Natural killer cell treated with Interleukin-12 subunit alpha and Interleukin-12 subunit beta and Interleukin-15 and Interleukin-18, amount 100 ng/mL, for 72 hours (primary cell): ENCODE measurements around the gene FMN1. TPM values are rescaled to one million over a fixed set of nuclear protein-coding genes. Genes with fewer than 3 reads are reported as not detected.
A peak's percentile ranks its signal among the peaks of the same experiment; 100 is the strongest.

ENCODE experiments used
- ATAC-seq, 2 donors: fragments of 150-1000 bp; cut with Tn5 transposase in 1 of 2; sonication (Bioruptor Pico), chemical (Tn5 transposase) in 1 of 2; 2 replicates each; pipeline ENCODE4 v1.10.0; 2021
- DNase-seq: peaks from one replicate; pipeline ENCODE4 v3.0.0; 2022; ENCODE audit warnings: low spot score
- H3K27ac Mint-ChIP-seq, 2 donors: 1 replicate in 1 of 2; 2 replicates in 1 of 2; pipeline ENCODE4 v1.8.0; 2022; ENCODE audit warnings: mixed read lengths in 2 of 2, mild to moderate bottlenecking in 1 of 2, moderate library complexity in 1 of 2
- H3K27me3 Mint-ChIP-seq, 2 donors: 1 replicate in 1 of 2; 2 replicates in 1 of 2; pipeline ENCODE4 v1.8.0; 2022; ENCODE audit warnings: mixed read lengths in 2 of 2
- H3K36me3 Mint-ChIP-seq: one replicate; pipeline ENCODE4 v1.8.0; 2022; ENCODE audit warnings: mixed read lengths
- H3K4me1 Mint-ChIP-seq, 2 donors: 1 replicate in 1 of 2; 2 replicates in 1 of 2; pipeline ENCODE4 v1.8.0; 2022; ENCODE audit warnings: low read depth in 2 of 2, mixed read lengths in 2 of 2, mild to moderate bottlenecking in 1 of 2
- H3K4me3 Mint-ChIP-seq: one replicate; pipeline ENCODE4 v1.8.0; 2022; ENCODE audit warnings: mixed read lengths
- H3K9me3 Mint-ChIP-seq: 2 replicates; pipeline ENCODE4 v1.8.0; 2022; ENCODE audit warnings: mixed read lengths
- total RNA-seq, 2 donors: library from RNA; stranded (reverse); gene quantifications; one replicate each; pipeline ENCODE4 v1.2.3, GENCODE V29; 2022

Gene FMN1
- total RNA-seq, 2 donors from 2014 or later = 0.55 to 2.6 TPM

DNA sequence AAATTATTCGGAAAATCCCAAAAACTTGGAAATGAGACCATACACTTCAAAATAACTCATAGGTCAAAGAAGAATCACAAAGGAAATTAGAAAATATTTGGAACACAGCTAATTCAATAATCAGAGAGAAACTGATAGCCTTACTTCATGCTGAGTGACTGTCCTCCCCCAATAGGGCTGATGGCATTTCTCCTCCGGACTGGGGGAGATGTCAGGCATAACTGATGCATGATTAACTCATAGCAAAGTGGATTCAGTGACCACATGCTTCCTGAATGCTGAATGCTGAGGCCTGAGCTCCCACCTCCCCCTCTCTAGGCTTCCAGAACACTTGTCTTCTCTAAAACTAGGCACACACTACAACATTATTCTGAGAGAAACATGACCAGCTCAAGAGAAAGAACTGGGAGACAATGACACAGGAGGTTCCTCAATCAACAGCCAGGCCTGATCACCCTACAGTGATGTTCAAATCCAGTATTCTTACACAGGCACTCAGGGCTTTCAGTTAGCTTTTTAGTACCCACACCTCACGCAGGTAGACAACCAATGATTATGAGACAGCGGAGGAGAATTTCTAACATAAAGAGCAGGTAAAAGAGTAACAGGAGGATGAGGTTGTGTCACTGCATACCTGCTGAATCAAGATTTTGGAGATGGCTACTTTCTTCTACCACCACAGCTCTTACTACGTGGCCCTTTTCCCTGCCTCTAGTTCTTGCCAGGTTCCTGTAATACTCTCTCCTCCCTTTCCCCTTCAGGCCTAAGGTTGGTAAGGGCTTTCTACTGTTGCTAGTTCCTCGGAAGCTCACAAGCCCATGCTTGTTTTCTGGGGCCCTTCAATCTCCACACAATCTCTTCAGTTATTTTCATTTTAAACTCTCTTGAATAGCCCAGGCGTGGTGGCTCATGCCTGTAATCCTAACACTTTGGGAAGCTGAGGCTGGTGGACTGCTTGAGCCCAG lies 96.1 kb downstream of the FMN1 start:
- Mint-ChIP-seq H3K27me3 (peaks cover 0 to 1% of the 10 kb centered on the region in 2 donors), H3K27ac (no peak overlapping the region)

DNA sequence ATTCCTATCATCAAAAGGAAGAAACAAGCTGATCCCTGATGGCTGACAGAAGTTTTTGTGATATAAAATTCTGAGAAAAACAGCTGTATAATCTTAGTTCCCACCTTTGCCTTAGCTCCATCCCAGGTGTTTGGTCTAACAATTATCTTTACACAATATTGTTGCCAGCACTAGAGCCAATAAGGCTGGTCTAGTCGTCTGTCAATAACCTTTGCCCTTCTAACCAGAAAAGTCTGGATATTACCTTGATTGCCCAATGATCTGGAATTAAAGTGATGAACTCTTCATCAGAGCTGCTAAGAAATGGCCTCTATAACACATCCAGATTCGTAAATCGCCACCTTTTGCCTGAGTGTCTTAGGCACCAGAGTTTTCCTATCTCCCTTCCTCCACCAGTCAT lies 98.4 kb downstream of the FMN1 start:
- Mint-ChIP-seq H3K27ac (no peak overlapping the region), H3K4me1 (peaks cover 0 to 10% of the 10 kb centered on the region in 2 donors), H3K9me3 (no peaks in the 10 kb centered on the region), H3K27me3 (peaks cover 0 to 4% of the 10 kb centered on the region in 2 donors), H3K36me3 (no peaks in the 10 kb centered on the region), H3K4me3 (no peak overlapping the region)
- no peak for ATAC-seq
- DNase-seq = no peak

More for the DNA sequence above, 96.1 kb downstream of the FMN1 start:
- DNase-seq (no peak), ATAC-seq (no peak)
- Mint-ChIP-seq H3K4me3 (no peak overlapping the region), H3K4me1 (no peaks in the 10 kb centered on the region), H3K9me3 (no peaks in the 10 kb centered on the region), H3K36me3 (no peaks in the 10 kb centered on the region)

DNA sequence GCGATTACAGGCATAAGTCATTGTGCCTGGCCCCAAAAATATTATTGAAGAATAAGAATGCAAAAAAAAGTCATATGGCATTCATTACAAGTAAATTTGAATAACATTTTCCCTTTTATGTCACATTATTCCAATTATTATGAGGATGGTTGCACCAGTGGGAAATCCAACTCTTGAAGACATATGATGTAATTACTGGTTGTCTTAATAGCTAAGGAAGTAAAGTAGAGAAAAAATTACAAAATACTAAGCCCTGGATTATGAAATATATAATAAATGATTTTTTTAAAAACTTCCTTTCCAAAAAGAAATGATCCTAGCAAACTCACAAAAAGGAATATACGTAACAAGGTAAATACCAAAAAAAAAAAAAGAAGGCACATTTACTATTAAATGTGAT lies 98.9 kb downstream of the FMN1 start:
- no peaks in the 10 kb centered on the region for H3K36me3 Mint-ChIP-seq
- ATAC-seq = no peak
- no peak overlapping the region for H3K4me3 Mint-ChIP-seq
- no peaks in the 10 kb centered on the region for H3K9me3 Mint-ChIP-seq
- H3K27ac Mint-ChIP-seq = no peak overlapping the region
- peaks cover 0 to 15% of the 10 kb centered on the region in 2 donors for H3K4me1 Mint-ChIP-seq
- peaks cover 0 to 4% of the 10 kb centered on the region in 2 donors for H3K27me3 Mint-ChIP-seq
- no peak for DNase-seq

DNA sequence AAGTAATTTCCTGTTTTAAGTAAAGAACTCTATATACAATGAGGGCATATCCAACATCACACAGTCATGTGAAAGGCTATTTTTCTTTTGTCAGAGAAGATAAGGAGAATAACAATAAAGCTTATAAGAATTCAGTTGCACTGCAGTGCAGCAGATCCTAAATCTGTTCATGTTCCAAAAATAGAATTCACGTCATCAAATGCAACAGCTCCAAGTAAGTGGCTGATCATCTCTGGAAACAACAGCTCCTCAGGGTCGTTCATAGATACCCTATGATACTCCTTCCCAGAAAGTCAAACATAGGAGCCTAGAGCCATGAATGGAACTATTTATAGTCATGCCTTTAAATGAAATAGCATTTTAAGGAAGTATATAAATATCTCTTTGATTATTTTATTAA lies 100.2 kb downstream of the FMN1 start:
- no peaks in the 10 kb centered on the region for H3K36me3 Mint-ChIP-seq
- peaks cover 0 to 21% of the 10 kb centered on the region in 2 donors for H3K4me1 Mint-ChIP-seq
- DNase-seq (no peak), ATAC-seq (no peak)
- H3K27me3 Mint-ChIP-seq = peaks cover 0 to 4% of the 10 kb centered on the region in 2 donors
- no peak overlapping the region for H3K27ac Mint-ChIP-seq
- H3K9me3 Mint-ChIP-seq = no peaks in the 10 kb centered on the region
- H3K4me3 Mint-ChIP-seq = no peak overlapping the region

DNA sequence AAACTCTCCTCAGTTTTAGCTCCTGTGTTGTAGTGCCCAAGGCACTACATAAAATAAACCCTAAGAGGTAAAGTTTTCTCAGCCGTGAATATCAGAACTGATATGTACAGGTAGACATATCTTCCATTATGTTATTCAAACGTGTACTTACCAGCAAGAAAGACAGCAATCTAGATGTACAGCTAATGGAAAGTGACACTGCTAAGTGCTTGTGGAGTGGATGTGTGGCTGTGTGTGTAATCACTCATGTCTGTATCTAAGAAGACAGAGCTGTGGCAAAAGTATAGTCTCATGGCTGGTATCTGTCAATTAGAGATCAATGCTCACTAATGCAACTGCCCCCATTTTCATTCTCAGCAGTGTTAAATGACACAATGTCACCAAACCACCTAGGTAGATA lies 101.3 kb downstream of the FMN1 start:
- peak overlapping the region in 1 of 2 donors; percentile 8 for H3K27ac Mint-ChIP-seq
- H3K9me3 Mint-ChIP-seq = no peaks in the 10 kb centered on the region
- no peak for DNase-seq
- H3K4me3 Mint-ChIP-seq = no peak overlapping the region
- ATAC-seq = no peak
- no peaks in the 10 kb centered on the region for H3K36me3 Mint-ChIP-seq
- H3K27me3 Mint-ChIP-seq = peaks cover 0 to 4% of the 10 kb centered on the region in 2 donors
- H3K4me1 Mint-ChIP-seq = peaks cover 0 to 25% of the 10 kb centered on the region in 2 donors

DNA sequence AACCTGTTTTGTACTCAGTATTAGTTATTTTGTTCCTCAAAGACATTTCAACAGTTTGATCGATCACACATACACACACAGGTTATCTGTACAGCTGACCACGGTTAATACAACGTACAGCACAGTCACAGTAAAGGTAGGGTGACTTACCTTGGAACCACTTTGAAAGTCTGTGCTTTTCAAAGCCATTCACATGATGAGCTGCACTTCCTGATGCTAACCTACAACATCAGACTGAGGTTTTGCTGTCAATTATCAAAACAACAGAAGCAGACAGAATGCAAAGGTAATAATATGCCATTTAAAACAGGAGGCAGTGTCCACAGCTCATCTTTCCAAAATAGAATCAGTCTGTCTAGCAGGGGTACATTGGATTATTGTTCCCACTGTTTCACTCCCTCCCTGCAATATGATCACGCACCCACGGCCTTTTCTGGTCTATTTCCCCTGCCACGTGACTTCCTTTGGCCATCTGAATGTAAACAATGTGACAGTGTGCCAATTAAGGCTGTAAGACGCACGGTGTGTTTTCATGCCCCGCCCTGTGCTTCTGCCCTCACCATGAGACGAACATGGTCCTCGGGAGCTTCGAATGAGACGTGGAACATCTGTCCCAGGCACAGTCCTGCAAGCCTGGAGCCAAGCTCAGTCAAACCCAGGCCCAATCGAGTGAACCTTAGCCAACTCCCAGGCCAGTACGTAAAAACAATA lies 102.4 kb downstream of the FMN1 start:
- Mint-ChIP-seq H3K9me3 (no peaks in the 10 kb centered on the region), H3K27ac (no peak overlapping the region), H3K27me3 (peaks cover 0 to 4% of the 10 kb centered on the region in 2 donors), H3K4me3 (peak overlapping the region; percentile 18), H3K4me1 (peaks cover 0 to 26% of the 10 kb centered on the region in 2 donors), H3K36me3 (no peaks in the 10 kb centered on the region)
- ATAC-seq = no peak
- DNase-seq = no peak

DNA sequence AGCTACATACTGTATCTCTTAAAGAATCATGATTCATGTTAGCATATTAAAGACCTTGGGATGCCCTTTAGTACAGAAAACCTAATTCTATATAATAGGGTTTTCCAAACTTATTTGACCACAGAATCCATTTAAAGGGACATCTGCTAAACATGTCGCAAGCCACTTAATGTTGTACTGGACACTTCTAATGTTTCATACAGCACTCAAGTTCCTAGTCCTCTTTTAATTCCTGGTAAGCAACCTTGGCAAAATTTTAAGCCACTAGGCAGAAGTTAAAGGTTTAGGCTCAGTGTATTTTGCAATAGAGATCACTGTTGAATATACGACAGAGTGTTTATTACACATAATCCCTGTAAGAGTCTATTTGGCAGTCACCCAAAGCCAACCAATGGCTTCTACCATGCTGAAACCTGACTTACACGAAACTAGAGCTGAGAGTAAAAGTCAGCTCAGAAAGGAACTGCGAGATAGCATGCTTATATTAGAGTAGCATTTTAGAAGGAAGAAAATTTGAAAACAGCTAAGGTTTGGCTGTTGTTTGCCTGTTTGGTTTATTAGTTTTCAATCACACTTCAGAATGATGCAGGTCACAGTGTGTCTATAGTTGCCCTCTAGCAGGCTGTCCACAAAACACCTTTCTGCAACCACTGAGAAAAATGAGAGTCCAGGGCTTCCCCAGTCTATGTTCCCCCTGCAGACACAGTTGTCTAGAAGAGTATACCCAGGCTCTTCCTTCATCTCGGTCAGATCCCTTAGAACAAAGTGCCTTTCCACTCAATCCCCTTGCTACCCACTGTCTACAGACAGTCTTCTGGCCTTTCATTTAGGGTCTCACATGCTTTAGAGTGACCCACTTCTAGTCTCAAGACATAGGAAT lies 104.4 kb downstream of the FMN1 start:
- peak overlapping the region; percentile 31 for H3K4me3 Mint-ChIP-seq
- peaks cover 0 to 6% of the 10 kb centered on the region in 2 donors for H3K27me3 Mint-ChIP-seq
- ATAC-seq (no peak), DNase-seq (no peak)
- no peak overlapping the region for H3K27ac Mint-ChIP-seq
- no peaks in the 10 kb centered on the region for H3K36me3 Mint-ChIP-seq
- no peaks in the 10 kb centered on the region for H3K9me3 Mint-ChIP-seq
- H3K4me1 Mint-ChIP-seq = peaks cover 0 to 32% of the 10 kb centered on the region in 2 donors

DNA sequence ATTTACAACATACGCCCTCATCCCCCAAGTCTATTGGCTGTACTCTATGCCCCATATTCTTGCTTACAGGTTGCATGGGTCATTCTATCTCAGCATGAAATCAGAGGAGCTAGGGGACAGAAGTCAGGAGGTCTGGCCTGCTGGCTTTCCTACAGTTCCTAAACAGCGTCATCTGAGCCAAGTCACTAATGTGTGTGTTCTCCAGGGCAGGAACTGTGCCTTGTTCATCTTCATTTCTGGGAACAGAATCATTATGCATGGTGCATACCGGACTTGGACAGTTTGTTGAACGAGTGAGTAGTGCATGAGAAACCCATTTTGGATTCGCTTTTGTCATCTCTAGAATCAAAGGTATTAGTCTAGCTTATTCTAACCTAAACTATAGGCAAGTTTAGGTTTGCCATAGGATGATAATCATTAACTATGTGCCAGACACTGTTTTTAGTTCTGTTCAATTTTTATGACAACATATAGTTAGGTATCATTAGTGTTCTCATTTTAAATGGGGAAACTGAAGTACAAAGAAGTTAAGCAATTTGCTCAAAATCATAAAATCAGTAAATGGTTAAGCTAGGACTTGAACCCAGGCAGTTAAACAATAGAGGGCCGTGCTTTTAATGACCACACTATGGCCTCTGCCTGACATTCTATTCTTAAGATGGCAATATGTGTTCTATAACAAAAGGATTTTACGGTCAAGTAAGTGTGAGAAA lies 105.2 kb downstream of the FMN1 start:
- no peak overlapping the region for H3K27ac Mint-ChIP-seq
- no peaks in the 10 kb centered on the region for H3K9me3 Mint-ChIP-seq
- no peak overlapping the region for H3K4me3 Mint-ChIP-seq
- ATAC-seq = no peak
- H3K27me3 Mint-ChIP-seq = peaks cover 0 to 6% of the 10 kb centered on the region in 2 donors
- H3K36me3 Mint-ChIP-seq = no peaks in the 10 kb centered on the region
- no peak for DNase-seq
- peaks cover 0 to 32% of the 10 kb centered on the region in 2 donors for H3K4me1 Mint-ChIP-seq

DNA sequence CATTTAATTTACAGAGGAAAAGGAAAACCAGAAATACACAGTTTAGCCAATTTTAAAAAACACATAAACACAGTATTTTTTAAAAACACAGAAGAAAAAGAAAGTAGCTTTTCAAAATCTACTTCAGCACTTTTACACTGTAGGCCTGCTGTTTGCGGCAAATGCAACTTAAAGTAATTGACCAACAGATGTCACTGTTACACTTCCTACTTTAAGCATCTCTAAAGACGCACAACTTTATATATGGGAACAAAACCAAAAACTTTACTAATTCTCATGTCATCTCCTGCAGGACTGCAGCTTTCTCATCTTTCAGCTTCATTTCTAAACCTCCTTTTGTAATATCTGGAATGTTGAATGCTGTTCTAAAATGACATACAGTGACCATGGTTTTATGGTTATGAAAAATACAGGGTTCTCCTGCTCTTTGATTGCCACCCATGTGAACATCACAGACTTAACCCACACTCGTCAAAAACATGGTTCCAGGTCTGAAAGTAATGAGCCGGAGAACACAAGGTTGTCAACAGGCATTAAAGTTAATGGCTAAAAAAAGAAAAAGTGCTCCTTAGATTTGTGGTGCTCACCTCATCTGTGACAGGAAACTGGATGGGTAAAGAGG lies 107.9 kb downstream of the FMN1 start:
- no peak overlapping the region for H3K27ac Mint-ChIP-seq
- no peaks in the 10 kb centered on the region for H3K36me3 Mint-ChIP-seq
- H3K4me3 Mint-ChIP-seq = no peak overlapping the region
- H3K9me3 Mint-ChIP-seq = no peaks in the 10 kb centered on the region
- H3K4me1 Mint-ChIP-seq = peaks cover 0 to 23% of the 10 kb centered on the region in 2 donors
- DNase-seq = no peak
- peaks cover 0 to 2% of the 10 kb centered on the region in 2 donors for H3K27me3 Mint-ChIP-seq
- peak in 1 of 2 donors; percentile 52 for ATAC-seq

DNA sequence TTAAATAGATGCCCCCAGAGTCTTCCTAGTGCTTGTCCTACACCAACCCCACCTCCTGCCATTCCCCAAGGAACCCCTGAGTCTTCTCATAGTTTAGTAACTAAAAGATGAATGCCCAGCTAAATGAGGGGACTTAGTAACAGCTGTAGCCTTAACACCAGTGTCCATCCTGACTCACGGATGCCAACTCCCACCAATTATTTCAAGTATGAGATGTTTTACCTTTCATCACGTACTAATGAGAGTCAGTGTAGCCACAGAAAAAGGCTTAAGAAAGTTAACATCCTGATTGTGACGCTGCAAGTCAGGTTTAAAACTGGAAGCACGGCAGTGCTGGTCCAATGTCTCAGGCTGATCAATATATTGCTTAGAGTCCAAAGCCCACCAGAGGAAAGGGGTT lies 109.9 kb downstream of the FMN1 start:
- Mint-ChIP-seq H3K27ac (no peak overlapping the region), H3K36me3 (no peaks in the 10 kb centered on the region), H3K9me3 (no peaks in the 10 kb centered on the region), H3K27me3 (peaks cover 0 to 2% of the 10 kb centered on the region in 2 donors), H3K4me3 (no peak overlapping the region), H3K4me1 (peaks cover 0 to 11% of the 10 kb centered on the region in 2 donors)
- DNase-seq (no peak), ATAC-seq (no peak)

DNA sequence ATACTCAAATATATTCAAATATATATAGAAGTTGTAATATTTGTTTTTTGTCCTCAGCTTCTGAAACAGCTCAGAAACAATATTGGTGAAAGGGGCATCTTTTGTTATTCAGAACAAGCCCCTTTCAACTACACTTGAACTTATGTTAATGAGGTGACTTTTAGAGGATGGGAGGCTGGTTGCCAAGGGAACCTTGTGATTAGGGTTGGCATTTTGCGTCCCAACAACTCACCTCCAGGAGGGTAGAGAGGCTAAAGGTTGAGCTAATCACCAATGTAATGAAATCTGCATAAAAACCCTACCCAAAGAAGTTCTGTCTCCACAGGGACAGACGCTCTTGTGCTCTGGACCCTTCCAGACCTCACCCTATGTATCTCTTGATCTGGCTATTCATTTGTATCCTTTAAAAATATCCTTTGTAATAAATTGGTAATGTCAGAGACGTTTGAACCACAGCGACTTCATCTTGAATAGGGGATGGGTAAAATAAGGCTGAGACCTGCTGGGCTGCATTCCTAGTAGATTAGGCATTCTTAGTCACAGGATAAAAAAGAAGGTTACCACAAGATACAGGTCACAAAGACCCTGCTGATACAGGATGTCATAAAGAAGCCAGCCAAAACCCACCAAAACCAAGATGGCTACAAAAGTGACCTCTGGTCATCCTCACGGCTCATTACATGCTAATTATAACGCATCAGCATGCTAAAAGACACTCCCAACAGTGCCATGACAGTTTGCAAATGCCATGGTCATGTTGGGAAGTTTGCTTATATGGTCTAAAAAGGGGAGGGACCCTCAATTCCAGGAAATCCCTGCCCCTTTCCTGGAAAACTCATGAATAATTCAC lies 111.1 kb downstream of the FMN1 start:
- H3K4me1 Mint-ChIP-seq = peaks cover 0 to 6% of the 10 kb centered on the region in 2 donors
- no peak overlapping the region for H3K4me3 Mint-ChIP-seq
- ATAC-seq = no peak
- no peaks in the 10 kb centered on the region for H3K9me3 Mint-ChIP-seq
- DNase-seq = no peak
- H3K36me3 Mint-ChIP-seq = no peaks in the 10 kb centered on the region
- H3K27me3 Mint-ChIP-seq = peaks cover 0 to 2% of the 10 kb centered on the region in 2 donors
- H3K27ac Mint-ChIP-seq = no peak overlapping the region

DNA sequence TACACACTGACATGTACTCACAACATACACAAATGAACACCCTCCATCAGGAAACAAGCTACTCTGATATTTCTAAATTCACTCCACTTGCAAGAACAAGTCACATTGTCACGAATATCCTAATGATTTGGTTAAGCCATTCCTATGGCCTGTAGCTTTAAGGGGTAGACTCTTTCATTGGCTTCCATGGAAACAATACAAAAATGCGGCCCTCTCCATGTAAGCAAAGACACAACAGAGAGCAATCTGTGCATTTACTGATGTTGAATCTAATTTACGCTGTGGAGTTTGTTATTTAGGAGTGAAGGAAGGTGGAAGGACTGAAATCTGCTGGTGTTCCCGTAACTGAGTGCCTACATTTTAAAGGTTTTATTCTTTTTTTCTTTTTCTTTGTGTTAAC lies 114.5 kb downstream of the FMN1 start:
- Mint-ChIP-seq H3K4me1 (no peaks in the 10 kb centered on the region), H3K27ac (no peak overlapping the region), H3K9me3 (no peaks in the 10 kb centered on the region), H3K4me3 (no peak overlapping the region), H3K36me3 (no peaks in the 10 kb centered on the region), H3K27me3 (peaks cover 2 to 5% of the 10 kb centered on the region in 2 donors)
- ATAC-seq (no peak), DNase-seq (no peak)
